GM21825 (cell line): ENCODE measurements around the gene HOXA1.
"Not testable (repeated sequence)": the region's sequence is repeated elsewhere in the genome, so short reads cannot be mapped to it uniquely, and the experiment has no call there.

Experiments
- ATAC-seq: cut with Tn5 transposase; IDR thresholded peaks from one replicate; pipeline ENCODE4 v1.9.1; 2021; ENCODE audit warnings: mild to moderate bottlenecking, moderate library complexity; ENCODE audit not compliant: unreplicated experiment

The HOXA1 gene

DNA sequence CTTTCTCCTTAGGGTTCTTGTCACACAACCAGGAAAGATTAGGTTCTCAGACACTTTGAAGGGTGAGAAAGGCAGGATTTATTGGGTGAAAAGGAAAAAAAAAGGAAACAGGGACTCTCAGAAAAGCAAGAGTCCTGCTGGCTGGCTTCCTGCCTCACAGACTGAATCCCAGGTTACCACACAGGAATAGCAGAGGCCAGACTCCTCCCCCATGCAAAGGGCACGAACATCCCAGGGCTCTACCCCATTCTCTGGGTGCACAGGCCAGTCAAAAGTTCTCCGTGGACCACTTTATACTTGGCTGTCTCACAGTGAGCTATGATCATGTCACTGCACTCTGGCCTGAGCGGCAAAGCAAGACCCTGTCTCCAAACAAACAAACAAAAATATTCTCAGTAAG is 42.6 kb downstream of the HOXA1 start:
- no peak for ATAC-seq

DNA sequence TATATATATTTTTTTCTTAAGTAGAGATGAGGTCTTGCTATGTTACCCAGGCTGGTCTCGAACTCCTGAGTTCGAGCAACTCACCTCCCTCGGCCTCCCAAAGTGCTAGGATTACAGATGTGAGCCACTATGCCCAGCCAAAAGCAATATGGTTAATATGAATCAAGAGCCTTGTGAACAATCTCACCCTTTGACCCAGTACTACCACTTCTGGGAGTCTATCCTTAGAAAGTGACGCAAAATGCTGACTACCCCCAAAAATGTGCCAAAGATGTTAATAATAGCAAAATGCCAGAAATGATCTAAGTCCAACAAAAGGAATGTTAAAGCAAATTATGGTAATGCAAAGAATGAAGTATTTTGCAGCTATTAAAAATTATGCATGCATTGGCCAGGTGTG is 44.3 kb downstream of the HOXA1 start:
- ATAC-seq, result no peak

DNA sequence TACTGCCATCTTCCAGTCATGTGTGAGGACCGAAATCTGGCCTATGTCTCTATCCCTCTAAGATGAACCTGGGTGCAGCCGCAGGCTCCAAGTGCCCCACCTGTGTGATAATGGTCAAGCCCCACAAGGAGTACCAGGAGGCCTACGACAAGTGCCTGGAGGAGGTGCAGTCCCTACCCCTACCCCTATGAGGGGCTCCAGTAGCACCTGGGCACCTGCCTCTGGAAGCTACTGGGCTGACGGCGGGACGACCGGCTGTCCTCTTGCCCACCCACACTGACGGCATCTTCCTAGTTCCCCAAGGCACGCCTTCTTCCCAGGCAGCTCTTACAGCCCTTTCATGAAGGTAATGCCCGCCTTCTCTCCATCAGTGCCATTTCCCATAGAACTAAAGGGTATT is 47.4 kb downstream of the HOXA1 start:
- ATAC-seq, result no peak

DNA sequence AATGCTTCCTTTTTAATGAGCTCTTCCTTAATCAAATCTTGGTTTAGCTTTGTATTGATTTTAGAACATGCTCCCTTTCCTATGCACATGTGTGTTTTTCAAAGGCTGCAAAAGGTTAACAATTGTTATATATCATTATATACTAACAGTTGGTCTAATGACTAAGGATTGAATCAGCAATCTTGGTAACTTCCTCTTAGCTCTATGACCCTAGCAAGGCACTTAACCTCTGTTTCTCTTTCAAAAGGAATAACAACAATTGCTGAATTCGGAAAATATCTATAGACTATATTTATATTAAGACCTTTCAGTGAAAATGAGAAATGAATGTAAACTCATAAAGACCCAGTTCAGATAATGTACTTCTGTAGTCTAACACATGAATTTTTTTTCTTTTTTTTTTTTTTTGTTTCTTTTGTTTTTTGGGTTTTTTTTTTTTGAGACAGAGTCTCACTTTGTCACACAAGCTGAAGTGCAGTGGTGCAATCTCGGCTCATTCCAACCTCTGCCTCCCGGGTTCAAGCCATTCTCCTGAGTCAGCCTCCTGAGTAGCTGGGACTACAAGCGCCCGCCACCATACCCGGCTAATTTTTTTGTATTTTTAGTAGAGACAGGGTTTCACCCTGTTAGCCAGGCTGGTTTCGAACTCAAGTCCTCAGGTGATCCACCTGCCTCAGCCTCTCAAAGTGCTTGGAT is 48.8 kb downstream of the HOXA1 start:
- ATAC-seq, result no peak

DNA sequence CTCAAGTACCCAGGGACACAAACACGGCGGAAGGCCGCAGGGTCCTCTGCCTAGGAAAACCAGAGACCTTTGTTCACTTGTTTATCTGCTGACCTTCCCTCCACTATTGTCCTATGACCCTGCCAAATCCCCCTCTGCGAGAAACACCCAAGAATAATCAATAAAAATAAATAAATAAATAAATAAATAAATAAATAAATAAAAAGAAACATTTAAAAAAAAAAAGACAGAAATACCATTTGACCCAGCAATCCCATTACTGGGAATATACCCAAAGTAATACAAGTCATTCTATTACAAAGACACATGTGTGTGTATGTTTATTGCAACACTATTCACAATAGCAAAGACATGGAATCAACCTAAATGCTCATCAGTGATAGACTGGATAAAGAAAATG is 49.8 kb downstream of the HOXA1 start:
- not testable (repeated sequence) for ATAC-seq

DNA sequence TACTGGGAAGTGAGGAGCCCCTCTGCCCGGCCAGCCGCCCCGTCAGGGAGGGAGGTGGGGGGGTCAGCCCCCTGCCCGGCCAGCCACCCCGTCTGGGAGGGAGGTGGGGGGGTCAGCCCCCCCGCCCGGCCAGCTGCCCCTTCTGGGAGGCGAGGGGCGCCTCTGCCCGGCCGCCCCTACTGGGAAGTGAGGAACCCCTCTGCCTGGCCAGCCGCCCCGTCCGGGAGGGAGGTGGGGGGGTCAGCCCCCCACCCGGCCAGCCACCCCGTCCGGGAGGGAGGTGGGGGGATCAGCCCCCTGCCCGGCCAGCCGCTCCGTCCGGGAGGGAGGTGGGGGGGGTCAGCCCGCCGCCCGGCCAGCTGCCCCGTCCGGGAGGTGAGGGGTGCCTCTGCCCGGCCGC is 50.7 kb downstream of the HOXA1 start:
- ATAC-seq, result not testable (repeated sequence)
